H1 (cell line): ENCODE data around the gene SDHAF2. TPM values are rescaled to one million over a fixed set of nuclear protein-coding genes. Genes with fewer than 3 reads are reported as not detected.

Experiments
- CTCF ChIA-PET: fragments of 300-600 bp; sonication (Branson Sonifier 250); formaldehyde crosslinking; loops from one replicate; lab custom pipeline; 2021; ENCODE audit not compliant: partially characterized antibody; lab: Charles Lee
- POLR2A ChIA-PET: fragments of 300-600 bp; sonication (Branson Sonifier 250); formaldehyde crosslinking; loops from one replicate; lab custom pipeline; 2021; ENCODE audit warnings: inconsistent platforms; ENCODE audit not compliant: partially characterized antibody; lab: Charles Lee
- DNase-seq, 2 experiments: peaks; one replicate each; pipeline versions ENCODE4 v3.0.0 to v3.0.0-alpha.2; 2010 to 2022; ENCODE audit warnings: low spot score in 2 of 2, low read depth in 1 of 2, mixed read lengths in 1 of 2
- FAIRE-seq: peaks from 2 replicates; lab custom pipeline; 2011; peaks lifted over from hg19 to GRCh38; lab: Jason Lieb, UNC
- H2AFZ ChIP-seq: 2 replicates; pipeline ENCODE4 v1.8.1; 2012; ENCODE audit warnings: low read length, inconsistent platforms
- H2AK5ac ChIP-seq: 2 replicates; pipeline ENCODE4 v1.6.1; 2013; ENCODE audit warnings: low read depth, low read length
- H2BK120ac ChIP-seq: replicated peaks from 2 replicates; pipeline ENCODE3; 2013; ENCODE audit warnings: low read depth, low read length, inconsistent platforms
- H2BK12ac ChIP-seq: 2 replicates; pipeline ENCODE4 v1.6.1; 2013; ENCODE audit warnings: low read depth, low read length
- H2BK15ac ChIP-seq: 2 replicates; pipeline ENCODE4 v1.6.1; 2013; ENCODE audit warnings: low read length
- H2BK20ac ChIP-seq: 2 replicates; pipeline ENCODE4 v1.6.1; 2013; ENCODE audit warnings: low read length
- H2BK5ac ChIP-seq: 2 replicates; pipeline ENCODE4 v1.6.1; 2013; ENCODE audit warnings: low read depth, low read length
- H3K14ac ChIP-seq: 2 replicates; pipeline ENCODE4 v1.6.1; 2013; ENCODE audit warnings: inconsistent platforms; ENCODE audit not compliant: insufficient read length
- H3K18ac ChIP-seq: 2 replicates; pipeline ENCODE4 v1.6.1; 2013; ENCODE audit warnings: low read length; ENCODE audit errors: extremely low read depth
- H3K23ac ChIP-seq: 2 replicates; pipeline ENCODE4 v1.6.1; 2013; ENCODE audit warnings: inconsistent platforms; ENCODE audit not compliant: insufficient read length
- H3K23me2 ChIP-seq: 2 replicates; pipeline ENCODE4 v1.6.1; 2013; ENCODE audit warnings: low read depth, low read length
- H3K27ac ChIP-seq: 2 replicates; pipeline ENCODE4 v1.6.1; 2011; ENCODE audit warnings: low read depth, low read length, inconsistent platforms
- H3K27me3 ChIP-seq, 4 experiments: replicated peaks in 1 of 4; 1 replicate in 1 of 4; 2 replicates in 3 of 4; pipeline versions ENCODE4 v1.6.1 to v1.8.1; 2011 to 2013; ENCODE audit warnings: low read length in 3 of 4, mild to moderate bottlenecking in 3 of 4, inconsistent platforms in 2 of 4, mixed read lengths in 2 of 4, moderate library complexity in 1 of 4; ENCODE audit not compliant: control insufficient read depth in 3 of 4, insufficient read depth in 3 of 4; ENCODE audit errors: extremely low read depth in 1 of 4
- H3K36me3 ChIP-seq, 4 experiments: 2 replicates each; pipeline versions ENCODE4 v1.6.1 to v1.8.1; 2011 to 2013; ENCODE audit warnings: mild to moderate bottlenecking in 4 of 4, low read length in 3 of 4, moderate library complexity in 2 of 4, control low read depth in 1 of 4, inconsistent platforms in 1 of 4; ENCODE audit not compliant: insufficient read depth in 4 of 4, control insufficient read depth in 2 of 4
- H3K4ac ChIP-seq: replicated peaks from 2 replicates; pipeline ENCODE3; 2013; ENCODE audit warnings: low read length, low read depth, mixed read lengths, inconsistent platforms; ENCODE audit not compliant: insufficient read length
- H3K4me1 ChIP-seq, 4 experiments: replicated peaks in 1 of 4; 1 replicate in 1 of 4; 2 replicates in 3 of 4; pipeline versions ENCODE4 v1.6.1 to v1.8.1; 2011 to 2013; ENCODE audit warnings: low read length in 3 of 4, inconsistent platforms in 2 of 4, mixed read lengths in 1 of 4; ENCODE audit not compliant: insufficient read depth in 4 of 4, control insufficient read depth in 3 of 4
- H3K4me2 ChIP-seq, 2 experiments: 2 replicates each; pipeline versions ENCODE4 v1.6.1 to v1.8.1; 2011 to 2013; ENCODE audit warnings: low read depth in 2 of 2, low read length in 2 of 2, control low read depth in 1 of 2, inconsistent platforms in 1 of 2, mild to moderate bottlenecking in 1 of 2; ENCODE audit not compliant: insufficient read depth in 1 of 2
- H3K4me3 ChIP-seq, 4 experiments: fragments of 200-600, 300-600 bp in 1 of 4; sonication (generic), shearing (Covaris generic), sonication (Bioruptor Twin) in 1 of 4; 2 replicates each; pipeline versions ENCODE4 v1.5.1 to v1.8.1; 2011 to 2016; ENCODE audit warnings: low read length in 4 of 4, low read depth in 3 of 4, control low read depth in 2 of 4, inconsistent platforms in 2 of 4, mild to moderate bottlenecking in 2 of 4, mixed read lengths in 1 of 4, moderate library complexity in 1 of 4; ENCODE audit not compliant: insufficient read depth in 2 of 4; ENCODE audit errors: extremely low read depth in 1 of 4
- H3K56ac ChIP-seq: replicated peaks from 2 replicates; pipeline ENCODE3; 2013; ENCODE audit warnings: low read depth, mild to moderate bottlenecking, mixed read lengths, low read length, inconsistent platforms; ENCODE audit not compliant: insufficient read length
- H3K79me1 ChIP-seq: 2 replicates; pipeline ENCODE4 v1.6.1; 2013; ENCODE audit warnings: low read depth, low read length, control low read depth
- H3K79me2 ChIP-seq, 2 experiments: 2 replicates each; pipeline versions ENCODE4 v1.6.1 to v1.8.1; 2012 to 2013; ENCODE audit warnings: low read length in 2 of 2, mild to moderate bottlenecking in 2 of 2, inconsistent platforms in 1 of 2; ENCODE audit not compliant: insufficient read depth in 2 of 2, control insufficient read depth in 1 of 2
- H3K9ac ChIP-seq, 4 experiments: replicated peaks in 1 of 4; 1 replicate in 1 of 4; 2 replicates in 3 of 4; pipeline versions ENCODE4 v1.6.1 to v1.8.1; 2011 to 2013; ENCODE audit warnings: low read depth in 3 of 4, low read length in 3 of 4, control low read depth in 2 of 4, mild to moderate bottlenecking in 2 of 4, moderate library complexity in 2 of 4, inconsistent platforms in 1 of 4; ENCODE audit errors: extremely low read depth in 1 of 4
- H3K9me3 ChIP-seq, 2 experiments: 2 replicates each; pipeline versions ENCODE4 v1.6.1 to v1.8.1; 2012 to 2013; ENCODE audit warnings: mild to moderate bottlenecking in 2 of 2, moderate library complexity in 2 of 2, control low read depth in 1 of 2, inconsistent platforms in 1 of 2, low read depth in 1 of 2, low read length in 1 of 2, mixed read lengths in 1 of 2; ENCODE audit not compliant: insufficient read depth in 2 of 2
- H4K20me1 ChIP-seq, 2 experiments: replicated peaks in 1 of 2; 2 replicates each; pipeline versions ENCODE3 to v1.8.1; 2011 to 2013; ENCODE audit warnings: inconsistent platforms in 2 of 2, low read length in 2 of 2, mild to moderate bottlenecking in 1 of 2; ENCODE audit not compliant: insufficient read depth in 2 of 2, control insufficient read depth in 1 of 2
- H4K5ac ChIP-seq: 2 replicates; pipeline ENCODE4 v1.6.1; 2013; ENCODE audit warnings: low read length, low read depth, mixed read lengths, inconsistent platforms; ENCODE audit not compliant: insufficient read length
- H4K8ac ChIP-seq: 2 replicates; pipeline ENCODE4 v1.8.0; 2013; ENCODE audit warnings: mild to moderate bottlenecking, moderate library complexity, low read length, inconsistent platforms; ENCODE audit not compliant: insufficient read depth; ENCODE audit errors: extremely low read depth
- H4K91ac ChIP-seq: replicated peaks from 2 replicates; pipeline ENCODE3; 2013; ENCODE audit warnings: low read length, mixed read lengths, inconsistent platforms; ENCODE audit not compliant: insufficient read length
- CTCF ChIP-seq, 3 experiments: IDR thresholded peaks; 1 replicate in 2 of 3; 2 replicates in 1 of 3; pipeline versions ENCODE4 v1.5.1 to v1.6.1; 2011; ENCODE audit warnings: low read length in 3 of 3, mild to moderate bottlenecking in 3 of 3, inconsistent platforms in 2 of 3, low read depth in 1 of 3, moderate library complexity in 1 of 3; ENCODE audit not compliant: insufficient read depth in 1 of 3; ENCODE audit errors: control extremely low read depth in 1 of 3
- EGR1 ChIP-seq: IDR thresholded peaks from 2 replicates; pipeline ENCODE4 v1.6.1; 2011; ENCODE audit warnings: low read depth, low read length, borderline replicate concordance
- RAD21 ChIP-seq, 2 experiments: IDR thresholded peaks in 1 of 2; conservative IDR thresholded peaks in 1 of 2; 2 replicates each; pipeline ENCODE4 v1.6.1; 2011; ENCODE audit warnings: low read depth in 2 of 2, low read length in 2 of 2, improper control_type of control experiment in 1 of 2, inconsistent platforms in 1 of 2, mild to moderate bottlenecking in 1 of 2, moderate library complexity in 1 of 2
- WGBS, 2 experiments: shearing (Covaris generic) in 1 of 2; methylation state at CpG; one replicate each; pipeline versions ENCODE4 v1.1.6 to v1.1.7; 2013 to 2015; ENCODE audit warnings: low lambda C conversion rate in 2 of 2, mixed read lengths in 2 of 2, inconsistent platforms in 1 of 2, low coverage in 1 of 2, missing lambda C conversion rate in 1 of 2; ENCODE audit not compliant: insufficient replicate concordance in 2 of 2, insufficient coverage in 1 of 2, insufficient read length in 1 of 2; ENCODE audit errors: extremely low coverage in 1 of 2, missing lambda C conversion rate in 1 of 2; 5-methylcytosine and 5-hydroxymethylcytosine counted together
- polyA plus RNA-seq, 7 experiments: library from polyadenylated mRNA; depleted of rRNA in 3 of 7; stranded (reverse) in 5 of 7; unstranded in 2 of 7; fragments of >200 nt in 5 of 7; fragments of 200-250 nt in 2 of 7; gene quantifications; 1 replicate in 5 of 7; 2 replicates in 1 of 7; 4 replicates in 1 of 7; pipeline versions ENCODE4 v1.2.1 to v1.2.3, GENCODE V29; 2011 to 2013; ENCODE audit warnings: missing spikeins in 2 of 7, mixed read lengths in 2 of 7
- total RNA-seq: library from RNA; stranded (reverse); fragmentation: NEBNext Ultra II Directional; extraction: Animal tissue kit (Norgen Biotek cat#: 25700); gene quantifications from 2 replicates; pipeline ENCODE4 v1.2.1, GENCODE V29; 2021

The SDHAF2 gene
- total and polyA plus RNA-seq, 2 of the 8 experiments (the other 6 are each of a cell fraction or from before 2014, with no cell fraction given) = 41.0 to 114 TPM

GRCh38 chr11:61392981-61393595 lies 36.8 kb upstream of the SDHAF2 start:
- H3K27me3 ChIP-seq = no peaks in the 10 kb centered on the region
- 19% methylated on average over 12 of the region's 15 CpGs; no CpG with 5 or more reads in 1 of the 2 experiments for WGBS, 2 experiments
- no peaks in the 10 kb centered on the region; a peak in 1 of 4 replicates for H3K79me2 ChIP-seq
- no peak overlapping the region for H3K27ac ChIP-seq
- ChIA-PET CTCF (interaction anchor here (0.8 to 5.2 kb wide), 17 partner anchors 9 to 543 kb away, joined by 3 to 41 read pairs (median 4); partner anchors contain the start of genes DDB1, TKFC and TMEM138), POLR2A (interaction anchor here (0.6 to 8.0 kb wide), 26 partner anchors 9 to 111 kb away, joined by 3 to 108 read pairs (median 5); partner anchors contain the start of genes CPSF7, CYB561A3, DDB1 and SDHAF2)
- peak overlapping the region; percentile 76 to 98 (median 83) for H3K4me3 ChIP-seq
- peaks cover 0 to 2% (median 0%) of the 10 kb centered on the region in 4 experiments; a peak in 2 of 7 replicates for H3K4me1 ChIP-seq
- H3K4ac ChIP-seq = no peak overlapping the region
- TF ChIP-seq EGR1 (no peak), CTCF (IDR thresholded peaks at IDR 0.05; ENCODE audit: control extremely low read depth in 1 of 3, insufficient read depth in 1 of 3, low read depth in 1 of 3, low read length in 3 of 3) (peak in 1 of 3 experiments; percentile 12; a peak in 1 of 4 replicates), RAD21 (IDR thresholded peaks at IDR 0.05 in 1 of 2, conservative IDR thresholded peaks at IDR 0.05 in 1 of 2; ENCODE audit: low read depth in 2 of 2, low read length in 2 of 2) (peak; percentile 18; a peak in 2 of 4 replicates)
- peaks cover 0 to 4% of the 10 kb centered on the region in 2 experiments; a peak in 1 of 4 replicates for H3K9me3 ChIP-seq
- no peak overlapping the region for H4K5ac ChIP-seq
- H4K8ac ChIP-seq = peak overlapping the region; percentile 84; the same call in 1 of the 2 replicates
- no peak for FAIRE-seq
- no peak for DNase-seq
- H2BK12ac ChIP-seq = no peak overlapping the region
- H3K14ac ChIP-seq = no peak overlapping the region
- no peak overlapping the region for H3K18ac ChIP-seq
- no peak overlapping the region for H3K23ac ChIP-seq
- no peaks in the 10 kb centered on the region for H4K20me1 ChIP-seq
- peaks cover 2 to 14% (median 4%) of the 10 kb centered on the region in 4 experiments; a peak in 4 of 8 replicates for H3K36me3 ChIP-seq
- H2BK20ac ChIP-seq = no peak overlapping the region
- H2AK5ac ChIP-seq = no peak overlapping the region
- H3K23me2 ChIP-seq = peaks cover 12% of the 10 kb centered on the region
- no peaks in the 10 kb centered on the region for H3K79me1 ChIP-seq
- H3K56ac ChIP-seq = no peak overlapping the region
- 0 out of 2 replicates have a peak overlapping the region, but pooled peaks have one; percentile 66 for H2BK5ac ChIP-seq
- H2BK120ac ChIP-seq = no peak overlapping the region
- no peak overlapping the region for H2BK15ac ChIP-seq
- peak overlapping the region in 2 of 4 experiments; percentile 78 to 87; a peak in 4 of 7 replicates for H3K9ac ChIP-seq
- H3K4me2 ChIP-seq = peak overlapping the region; percentile 76 to 95
- peak overlapping the region; percentile 54; the same call in 1 of the 2 replicates for H2AFZ ChIP-seq
- H4K91ac ChIP-seq = no peak overlapping the region
